ENCODE data around the gene PRUNE2.

The PRUNE2 gene

GRCh38 chr9:76652894-76653293 lies 253.0 kb downstream of the PRUNE2 start:
- DNase-seq: no peak

GRCh38 chr9:76651119-76651705 lies 254.7 kb downstream of the PRUNE2 start:
- DNase-seq: no peak

- DNase-seq: no peak
These were observed 255.2 kb downstream of the PRUNE2 start for GRCh38 chr9:76650692-76651091.

- DNase-seq: no peak
These were observed 256.0 kb downstream of the PRUNE2 start for GRCh38 chr9:76649894-76650293.

GRCh38 chr9:76646249-76646648 lies 259.7 kb downstream of the PRUNE2 start:
- DNase-seq: no peak

GRCh38 chr9:76644647-76645250 lies 261.2 kb downstream of the PRUNE2 start:
- DNase-seq: no peak

- DNase-seq: no peak
These were observed 261.7 kb downstream of the PRUNE2 start for GRCh38 chr9:76644171-76644570.

- DNase-seq: no peak
These were observed 262.4 kb downstream of the PRUNE2 start for GRCh38 chr9:76643399-76644117.

- DNase-seq: no peak
These were observed 263.2 kb downstream of the PRUNE2 start for GRCh38 chr9:76642701-76643209.

GRCh38 chr9:76642074-76642473 lies 263.8 kb downstream of the PRUNE2 start:
- no peak for DNase-seq

GRCh38 chr9:76638001-76638400 lies 267.9 kb downstream of the PRUNE2 start:
- DNase-seq: no peak

- DNase-seq: no peak
These were observed 268.5 kb downstream of the PRUNE2 start for GRCh38 chr9:76637416-76637815.

- peak in 1 of 5 experiments; percentile 43 for DNase-seq
These were observed 271.4 kb downstream of the PRUNE2 start for GRCh38 chr9:76634356-76635054.

GRCh38 chr9:76630916-76631315 lies 275.0 kb downstream of the PRUNE2 start:
- DNase-seq: no peak

- peak in 1 of 5 experiments; percentile 40 for DNase-seq
These were observed 276.5 kb downstream of the PRUNE2 start for GRCh38 chr9:76629205-76629990.

- DNase-seq: no peak
These were observed 277.8 kb downstream of the PRUNE2 start for GRCh38 chr9:76628155-76628554.

- DNase-seq: no peak
These were observed 278.9 kb downstream of the PRUNE2 start for GRCh38 chr9:76626980-76627379.

- DNase-seq: no peak
These were observed 279.8 kb downstream of the PRUNE2 start for GRCh38 chr9:76626141-76626540.

- no peak for DNase-seq
These were observed 281.4 kb downstream of the PRUNE2 start for GRCh38 chr9:76624391-76625048.

- no peak for DNase-seq
These were observed 284.9 kb downstream of the PRUNE2 start for GRCh38 chr9:76620996-76621395.

GRCh38 chr9:76620581-76620980 lies 285.3 kb downstream of the PRUNE2 start:
- no peak for DNase-seq

GRCh38 chr9:76619640-76620039 lies 286.3 kb downstream of the PRUNE2 start:
- no peak for DNase-seq
